ENCODE data around the gene PRKCA. TPM values are rescaled to one million over a fixed set of nuclear protein-coding genes. Genes with fewer than 3 reads are reported as not detected.
A peak's percentile ranks its signal among the peaks of the same experiment; 100 is the strongest.
"Not testable (repeated sequence)": the region's sequence is repeated elsewhere in the genome, so short reads cannot be mapped to it uniquely, and the experiment has no call there.

The PRKCA gene
- total RNA-seq, 1 donor from 2014 or later = 5.6 TPM

GRCh38 chr17:66290101-66290722 lies 12.2 kb upstream of the PRKCA start:
- intact Hi-C loops (cut with micrococcal nuclease) = no loop called here
- Histone ChIP-seq H3K36me3 (no peaks in the 10 kb centered on the region), H3K9me3 (replicated peaks) (no peaks in the 10 kb centered on the region), H3K4me1 (no peaks in the 10 kb centered on the region), H3K4me3 (no peak overlapping the region), H3K27ac (replicated peaks) (no peak overlapping the region), H3K27me3 (ENCODE audit: low read depth) (peaks cover 3% of the 10 kb centered on the region)
- peak; percentile 33 for TF ChIP-seq CTCF (IDR thresholded peaks at IDR 0.05; ENCODE audit: borderline replicate concordance)
- DNase-seq = no peak

- Histone ChIP-seq H3K27ac (replicated peaks) (no peak overlapping the region), H3K9me3 (replicated peaks) (no peaks in the 10 kb centered on the region), H3K4me3 (no peak overlapping the region), H3K4me1 (no peaks in the 10 kb centered on the region), H3K36me3 (no peaks in the 10 kb centered on the region), H3K27me3 (ENCODE audit: low read depth) (peaks cover 3% of the 10 kb centered on the region)
- intact Hi-C loops (cut with micrococcal nuclease) = no loop called here
- no peak for TF ChIP-seq CTCF (IDR thresholded peaks at IDR 0.05; ENCODE audit: borderline replicate concordance)
- no peak for DNase-seq
These were observed 10.1 kb upstream of the PRKCA start for GRCh38 chr17:66292353-66292752.

GRCh38 chr17:66296289-66296725 lies 6.1 kb upstream of the PRKCA start:
- no peak overlapping the region for H3K4me3 ChIP-seq
- intact Hi-C loops (cut with micrococcal nuclease) = no loop called here
- H3K27ac ChIP-seq (replicated peaks) = no peak overlapping the region
- no peaks in the 10 kb centered on the region for H3K27me3 ChIP-seq (ENCODE audit: low read depth)
- no peaks in the 10 kb centered on the region for H3K36me3 ChIP-seq
- peaks cover 1% of the 10 kb centered on the region for H3K4me1 ChIP-seq
- no peak for TF ChIP-seq CTCF (IDR thresholded peaks at IDR 0.05; ENCODE audit: borderline replicate concordance)
- no peak for DNase-seq
- no peaks in the 10 kb centered on the region for H3K9me3 ChIP-seq (replicated peaks)

- H3K4me3 ChIP-seq; intact Hi-C loops (cut with micrococcal nuclease); H3K9me3 ChIP-seq (replicated peaks); H3K36me3 ChIP-seq; DNase-seq; H3K4me1 ChIP-seq; H3K27me3 ChIP-seq (ENCODE audit: low read depth); H3K27ac ChIP-seq (replicated peaks): not testable (repeated sequence)
These were observed 5.0 kb upstream of the PRKCA start for GRCh38 chr17:66297443-66297842.

GRCh38 chr17:66299711-66300110 lies 2.7 kb upstream of the PRKCA start:
- intact Hi-C loops (cut with micrococcal nuclease) = no loop called here
- H3K27me3 ChIP-seq (ENCODE audit: low read depth) = no peaks in the 10 kb centered on the region
- no peaks in the 10 kb centered on the region for H3K9me3 ChIP-seq (replicated peaks)
- no peak for TF ChIP-seq CTCF (IDR thresholded peaks at IDR 0.05; ENCODE audit: borderline replicate concordance)
- H3K4me1 ChIP-seq = peaks cover 27% of the 10 kb centered on the region
- H3K4me3 ChIP-seq = no peak overlapping the region
- no peak overlapping the region for H3K27ac ChIP-seq (replicated peaks)
- no peaks in the 10 kb centered on the region for H3K36me3 ChIP-seq
- no peak for DNase-seq

- intact Hi-C loops (cut with micrococcal nuclease) = no loop called here
- no peak for DNase-seq
- Histone ChIP-seq H3K4me1 (peaks cover 27% of the 10 kb centered on the region), H3K4me3 (peak overlapping the region; percentile 87), H3K36me3 (no peaks in the 10 kb centered on the region), H3K27ac (replicated peaks) (no peak overlapping the region), H3K27me3 (ENCODE audit: low read depth) (no peaks in the 10 kb centered on the region), H3K9me3 (replicated peaks) (no peaks in the 10 kb centered on the region)
- no peak for TF ChIP-seq CTCF (IDR thresholded peaks at IDR 0.05; ENCODE audit: borderline replicate concordance)
These were observed 1.5 kb upstream of the PRKCA start for GRCh38 chr17:66300956-66301355.
